Neural cell (in vitro differentiated cells): ENCODE data around the gene AGBL4.

Experiments
- EZH2 ChIP-seq: fragments of 200-600, 300-800 bp; shearing (Covaris generic), sonication (generic); IDR thresholded peaks from 2 replicates; pipeline ENCODE4 v1.6.1; 2014; ENCODE audit warnings: antibody characterized with exemption, low read length, borderline replicate concordance, mild to moderate bottlenecking; ENCODE audit not compliant: insufficient read depth, poor library complexity, severe bottlenecking
- MXI1 ChIP-seq: fragments of 450-650 bp; conservative IDR thresholded peaks from 2 replicates; pipeline ENCODE4 v1.6.1; 2014; ENCODE audit warnings: antibody characterized with exemption, mild to moderate bottlenecking; ENCODE audit not compliant: poor library complexity, severe bottlenecking
- POLR2AphosphoS5 ChIP-seq: IDR thresholded peaks from 2 replicates; pipeline ENCODE4 v1.6.1; 2012
- RAD21 ChIP-seq: fragments of 450-650 bp; conservative IDR thresholded peaks from 2 replicates; pipeline ENCODE4 v1.6.1; 2014; ENCODE audit warnings: antibody characterized with exemption, mild to moderate bottlenecking, moderate library complexity
- TAF1 ChIP-seq: IDR thresholded peaks from 2 replicates; pipeline ENCODE4 v1.6.1; 2012; ENCODE audit warnings: low read depth
- TF ChIP-seq, protein P1 (sequence below): fragments of 450-650 bp; IDR thresholded peaks from 2 replicates; pipeline ENCODE4 v1.5.1; 2014; ENCODE audit warnings: antibody characterized with exemption, mild to moderate bottlenecking, moderate library complexity; ENCODE audit not compliant: poor library complexity, severe bottlenecking

DNA sequence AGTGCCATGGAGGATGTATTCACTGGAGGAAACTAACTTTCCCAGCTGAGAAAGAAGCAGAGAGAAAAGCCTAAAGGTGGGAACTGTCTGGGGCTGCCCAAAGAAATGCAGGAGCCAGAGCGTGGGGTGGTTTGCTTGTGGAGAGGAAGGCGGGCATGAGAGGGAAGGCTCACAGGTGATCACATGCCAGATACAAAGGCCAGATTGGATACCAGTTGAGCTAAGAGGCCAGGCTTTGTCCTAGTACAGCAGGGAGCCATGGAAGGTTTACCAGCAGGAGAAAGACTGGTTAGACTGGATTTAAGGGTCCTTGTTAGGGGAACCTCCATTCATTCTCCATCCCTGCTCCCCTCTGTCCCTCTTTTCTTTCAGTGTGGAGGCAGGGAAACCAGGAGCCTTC, 1313.4 kb downstream of the AGBL4 start:
- TF ChIP-seq MXI1 (no peak), RAD21 (no peak), TAF1 (no peak), EZH2 (no peak), POLR2AphosphoS5 (no peak)
- TF ChIP-seq, protein P1, sequence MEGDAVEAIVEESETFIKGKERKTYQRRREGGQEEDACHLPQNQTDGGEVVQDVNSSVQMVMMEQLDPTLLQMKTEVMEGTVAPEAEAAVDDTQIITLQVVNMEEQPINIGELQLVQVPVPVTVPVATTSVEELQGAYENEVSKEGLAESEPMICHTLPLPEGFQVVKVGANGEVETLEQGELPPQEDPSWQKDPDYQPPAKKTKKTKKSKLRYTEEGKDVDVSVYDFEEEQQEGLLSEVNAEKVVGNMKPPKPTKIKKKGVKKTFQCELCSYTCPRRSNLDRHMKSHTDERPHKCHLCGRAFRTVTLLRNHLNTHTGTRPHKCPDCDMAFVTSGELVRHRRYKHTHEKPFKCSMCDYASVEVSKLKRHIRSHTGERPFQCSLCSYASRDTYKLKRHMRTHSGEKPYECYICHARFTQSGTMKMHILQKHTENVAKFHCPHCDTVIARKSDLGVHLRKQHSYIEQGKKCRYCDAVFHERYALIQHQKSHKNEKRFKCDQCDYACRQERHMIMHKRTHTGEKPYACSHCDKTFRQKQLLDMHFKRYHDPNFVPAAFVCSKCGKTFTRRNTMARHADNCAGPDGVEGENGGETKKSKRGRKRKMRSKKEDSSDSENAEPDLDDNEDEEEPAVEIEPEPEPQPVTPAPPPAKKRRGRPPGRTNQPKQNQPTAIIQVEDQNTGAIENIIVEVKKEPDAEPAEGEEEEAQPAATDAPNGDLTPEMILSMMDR, result no peak
